Measurements from ENCODE around the gene KRTAP19-8. TPM values are rescaled to one million over a fixed set of nuclear protein-coding genes. Genes with fewer than 3 reads are reported as not detected.

The KRTAP19-8 gene
- total and polyA plus RNA-seq, 2 donors from 2014 or later, result not detected

DNA sequence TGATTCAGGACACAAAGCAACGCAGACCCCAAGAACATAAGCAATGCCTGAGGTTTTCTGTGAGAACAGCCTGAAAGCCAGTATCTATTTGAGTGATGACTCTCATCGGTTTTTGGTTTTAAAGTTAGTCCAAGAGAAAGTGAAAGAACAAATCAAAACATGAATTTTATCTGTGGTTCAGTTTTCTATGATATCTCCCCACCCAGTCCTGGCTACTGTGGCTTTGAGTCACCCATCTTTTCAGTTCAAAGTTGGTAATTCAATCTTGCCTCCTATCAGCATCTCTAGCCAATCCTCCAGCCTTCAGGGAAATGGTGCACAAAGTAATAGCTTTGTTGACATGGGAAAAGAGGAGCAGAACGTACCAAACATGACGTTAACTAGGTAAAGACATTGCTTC, 40.5 kb upstream of the KRTAP19-8 start:
- H3K27ac ChIP-seq (ENCODE audit: low read depth in 2 of 2, low read length in 2 of 2), result no peak overlapping the region
- FAIRE-seq (no peak), DNase-seq (no peak)
- H3K36me3 ChIP-seq (ENCODE audit: control insufficient read depth in 2 of 3, insufficient read depth in 3 of 3, low read length in 3 of 3), result no peaks in the 10 kb centered on the region
- no peaks in the 10 kb centered on the region for H3K4me1 ChIP-seq (ENCODE audit: control insufficient read depth in 2 of 3, insufficient read depth in 2 of 3, low read depth in 1 of 3, low read length in 3 of 3)
- no peaks in the 10 kb centered on the region for H3K9me3 ChIP-seq (ENCODE audit: control insufficient read depth in 2 of 3, insufficient read depth in 1 of 3, low read length in 3 of 3)
- no peak overlapping the region for H3K9ac ChIP-seq (ENCODE audit: low read length in 3 of 3)
- intact Hi-C loops (cut with DNase I), result no loop called here
- TF ChIP-seq, protein P1, sequence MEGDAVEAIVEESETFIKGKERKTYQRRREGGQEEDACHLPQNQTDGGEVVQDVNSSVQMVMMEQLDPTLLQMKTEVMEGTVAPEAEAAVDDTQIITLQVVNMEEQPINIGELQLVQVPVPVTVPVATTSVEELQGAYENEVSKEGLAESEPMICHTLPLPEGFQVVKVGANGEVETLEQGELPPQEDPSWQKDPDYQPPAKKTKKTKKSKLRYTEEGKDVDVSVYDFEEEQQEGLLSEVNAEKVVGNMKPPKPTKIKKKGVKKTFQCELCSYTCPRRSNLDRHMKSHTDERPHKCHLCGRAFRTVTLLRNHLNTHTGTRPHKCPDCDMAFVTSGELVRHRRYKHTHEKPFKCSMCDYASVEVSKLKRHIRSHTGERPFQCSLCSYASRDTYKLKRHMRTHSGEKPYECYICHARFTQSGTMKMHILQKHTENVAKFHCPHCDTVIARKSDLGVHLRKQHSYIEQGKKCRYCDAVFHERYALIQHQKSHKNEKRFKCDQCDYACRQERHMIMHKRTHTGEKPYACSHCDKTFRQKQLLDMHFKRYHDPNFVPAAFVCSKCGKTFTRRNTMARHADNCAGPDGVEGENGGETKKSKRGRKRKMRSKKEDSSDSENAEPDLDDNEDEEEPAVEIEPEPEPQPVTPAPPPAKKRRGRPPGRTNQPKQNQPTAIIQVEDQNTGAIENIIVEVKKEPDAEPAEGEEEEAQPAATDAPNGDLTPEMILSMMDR (IDR thresholded peaks at IDR 0.05; ENCODE audit: borderline replicate concordance, extremely low read depth, insufficient read depth), result no peak
- H3K4me3 ChIP-seq (ENCODE audit: low read length in 3 of 3), result no peak overlapping the region
- H3K27me3 ChIP-seq (ENCODE audit: control insufficient read depth, insufficient read depth, low read length), result no peaks in the 10 kb centered on the region

DNA sequence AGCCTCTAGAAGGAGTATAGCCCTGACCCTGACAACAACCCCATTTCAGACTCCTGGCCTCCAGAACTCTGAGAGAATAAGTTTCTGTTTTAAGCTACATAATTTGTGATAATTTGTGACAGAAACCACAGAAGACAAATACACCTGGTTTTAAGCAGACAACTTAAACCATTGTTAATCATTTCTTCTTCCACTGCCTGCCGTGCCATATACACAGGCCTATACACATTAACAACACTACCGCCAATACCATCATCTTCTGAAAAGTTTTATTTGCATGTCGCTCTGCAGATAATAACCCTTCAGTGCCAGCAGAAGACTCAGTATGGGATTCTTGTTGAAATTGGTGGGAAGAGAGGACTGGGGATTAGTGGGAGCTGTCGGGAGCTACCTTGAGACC, 39.9 kb upstream of the KRTAP19-8 start:
- no peak for FAIRE-seq

DNA sequence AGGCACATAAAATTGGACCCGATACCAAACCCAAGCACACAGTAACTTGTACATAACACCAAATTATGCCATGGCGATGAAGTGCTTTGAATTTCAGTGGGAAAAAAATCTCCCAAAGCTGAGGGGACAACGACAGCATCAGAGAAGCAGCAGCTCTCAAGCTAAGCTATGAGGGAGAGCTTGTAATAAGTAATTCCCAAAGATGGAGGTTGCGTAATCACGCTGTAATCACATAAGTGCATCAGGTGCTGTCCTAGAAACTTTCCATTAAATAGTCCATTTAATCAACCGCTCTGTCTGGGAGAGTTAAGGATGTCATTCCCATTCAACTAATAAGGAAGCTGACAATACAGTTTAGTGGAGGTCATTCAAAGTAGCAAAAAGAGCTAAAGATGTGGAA, 37.6 kb upstream of the KRTAP19-8 start:
- intact Hi-C loops (cut with DNase I), result no loop called here
- DNase-seq (no peak), FAIRE-seq (no peak)
- Histone ChIP-seq H3K4me1 (ENCODE audit: control insufficient read depth in 2 of 3, insufficient read depth in 2 of 3, low read depth in 1 of 3, low read length in 3 of 3) (no peaks in the 10 kb centered on the region), H3K4me3 (ENCODE audit: low read length in 3 of 3) (no peak overlapping the region), H3K27ac (ENCODE audit: low read depth in 2 of 2, low read length in 2 of 2) (no peak overlapping the region), H3K27me3 (ENCODE audit: control insufficient read depth, insufficient read depth, low read length) (no peaks in the 10 kb centered on the region), H3K9me3 (ENCODE audit: control insufficient read depth in 2 of 3, insufficient read depth in 1 of 3, low read length in 3 of 3) (no peaks in the 10 kb centered on the region), H3K36me3 (ENCODE audit: control insufficient read depth in 2 of 3, insufficient read depth in 3 of 3, low read length in 3 of 3) (no peaks in the 10 kb centered on the region), H3K9ac (ENCODE audit: low read length in 3 of 3) (no peak overlapping the region)
- TF ChIP-seq, protein P1 (IDR thresholded peaks at IDR 0.05; ENCODE audit: borderline replicate concordance, extremely low read depth, insufficient read depth), result no peak

More for the DNA sequence above, 39.9 kb upstream of the KRTAP19-8 start:
- Histone ChIP-seq H3K4me3 (ENCODE audit: low read length in 3 of 3) (no peak overlapping the region), H3K27me3 (ENCODE audit: control insufficient read depth, insufficient read depth, low read length) (no peaks in the 10 kb centered on the region), H3K4me1 (ENCODE audit: control insufficient read depth in 2 of 3, insufficient read depth in 2 of 3, low read depth in 1 of 3, low read length in 3 of 3) (no peaks in the 10 kb centered on the region), H3K27ac (ENCODE audit: low read depth in 2 of 2, low read length in 2 of 2) (no peak overlapping the region), H3K9ac (ENCODE audit: low read length in 3 of 3) (no peak overlapping the region), H3K36me3 (ENCODE audit: control insufficient read depth in 2 of 3, insufficient read depth in 3 of 3, low read length in 3 of 3) (no peaks in the 10 kb centered on the region), H3K9me3 (ENCODE audit: control insufficient read depth in 2 of 3, insufficient read depth in 1 of 3, low read length in 3 of 3) (no peaks in the 10 kb centered on the region)
- intact Hi-C loops (cut with DNase I), result no loop called here
- TF ChIP-seq, protein P1 (IDR thresholded peaks at IDR 0.05; ENCODE audit: borderline replicate concordance, extremely low read depth, insufficient read depth), result no peak
- DNase-seq, result no peak

DNA sequence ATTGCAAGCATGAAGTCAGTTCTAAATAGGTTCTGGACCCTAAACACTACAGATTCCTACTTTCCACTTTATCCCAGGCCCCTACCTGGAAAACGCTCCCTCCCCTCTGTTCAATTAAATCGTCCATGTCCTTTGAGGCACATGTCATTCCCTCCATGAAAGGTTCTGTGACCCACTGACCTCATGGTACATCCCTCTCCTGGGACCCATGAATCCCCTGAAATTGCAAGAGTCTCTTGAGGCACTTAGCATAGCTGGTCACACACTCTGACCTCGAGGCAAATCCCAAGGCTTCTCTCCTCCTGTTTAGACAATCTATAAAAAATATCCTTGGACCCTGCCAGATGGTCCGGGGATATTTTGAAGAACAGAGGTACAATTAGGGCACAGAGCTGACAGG, 34.3 kb upstream of the KRTAP19-8 start:
- TF ChIP-seq, protein P1 (IDR thresholded peaks at IDR 0.05; ENCODE audit: borderline replicate concordance, extremely low read depth, insufficient read depth), result no peak
- intact Hi-C loops (cut with DNase I), result no loop called here
- Histone ChIP-seq H3K9me3 (ENCODE audit: control insufficient read depth in 2 of 3, insufficient read depth in 1 of 3, low read length in 3 of 3) (no peaks in the 10 kb centered on the region), H3K9ac (ENCODE audit: low read length in 3 of 3) (no peak overlapping the region), H3K4me1 (ENCODE audit: control insufficient read depth in 2 of 3, insufficient read depth in 2 of 3, low read depth in 1 of 3, low read length in 3 of 3) (no peaks in the 10 kb centered on the region), H3K36me3 (ENCODE audit: control insufficient read depth in 2 of 3, insufficient read depth in 3 of 3, low read length in 3 of 3) (no peaks in the 10 kb centered on the region), H3K4me3 (ENCODE audit: low read length in 3 of 3) (no peak overlapping the region), H3K27ac (ENCODE audit: low read depth in 2 of 2, low read length in 2 of 2) (no peak overlapping the region), H3K27me3 (ENCODE audit: control insufficient read depth, insufficient read depth, low read length) (no peaks in the 10 kb centered on the region)
- DNase-seq (no peak), FAIRE-seq (no peak)

All from kidney (tissue), 14 donors.